HepG2 (cell line): ENCODE results near the gene SHOX. TPM values are rescaled to one million over a fixed set of nuclear protein-coding genes. Genes with fewer than 3 reads are reported as not detected.

Experiments used
- CREM ChIP-seq, 2 experiments: sonication (generic) in 1 of 2; formaldehyde crosslinking in 1 of 2; IDR thresholded peaks; 2 replicates each; pipeline versions ENCODE4 v1.4.0 to v1.6.1; 2016 to 2020; ENCODE audit warnings: antibody characterized with exemption in 1 of 2, mild to moderate bottlenecking in 1 of 2, missing genetic modification reagents in 1 of 2
- FOXP4 ChIP-seq: sonication (generic); formaldehyde crosslinking; IDR thresholded peaks from 2 replicates; pipeline ENCODE4 v1.4.0; 2020; ENCODE audit warnings: missing genetic modification reagents
- SNAPC5 ChIP-seq: sonication (generic); formaldehyde crosslinking; IDR thresholded peaks from 2 replicates; pipeline ENCODE4 v1.8.1; 2023; ENCODE audit warnings: mild to moderate bottlenecking, missing genetic modification reagents, borderline replicate concordance
- ZBTB10 ChIP-seq: sonication (generic); formaldehyde crosslinking; IDR thresholded peaks from 2 replicates; pipeline ENCODE4 v1.4.0; 2020; ENCODE audit warnings: missing genetic modification reagents, borderline replicate concordance
- ZNF180 ChIP-seq: sonication (generic); formaldehyde crosslinking; IDR thresholded peaks from 2 replicates; pipeline ENCODE4 v1.4.0; 2020; ENCODE audit warnings: low read depth, missing genetic modification reagents, borderline replicate concordance
- ZNF777 ChIP-seq: sonication (generic); formaldehyde crosslinking; IDR thresholded peaks from 2 replicates; pipeline ENCODE4 v1.4.0; 2020; ENCODE audit warnings: missing genetic modification reagents
- polyA plus RNA-seq, 8 experiments: library from polyadenylated mRNA; depleted of rRNA in 3 of 8; stranded (reverse) in 7 of 8; unstranded in 1 of 8; fragments of >200 nt; fragmentation: Illumina TruSeq in 4 of 8; extraction: Trizol in 4 of 8; gene quantifications; 2 replicates each; pipeline versions ENCODE4 v1.2.1 to v1.2.3, GENCODE V29; 2011 to 2016; ENCODE audit warnings: low read depth in 4 of 8, missing spikeins in 1 of 8, mixed read lengths in 1 of 8; ENCODE audit not compliant: insufficient read depth in 1 of 8
- total RNA-seq, 5 experiments: library from RNA; depleted of rRNA; stranded (reverse); fragments of >200 nt; fragmentation: Illumina TruSeq; extraction: Trizol; gene quantifications; 2 replicates each; pipeline ENCODE4 v1.2.3, GENCODE V29; 2016; ENCODE audit warnings: low read depth in 1 of 5

The SHOX gene
- total and polyA plus RNA-seq, 2 of the 13 experiments (the other 11 are each of a cell fraction or from before 2014, with no cell fraction given) = not detected

- no peak for TF ChIP-seq ZBTB10
- no peak for TF ChIP-seq SNAPC5
- no peak for TF ChIP-seq ZNF180 (CRISPR knock-in tag)
- TF ChIP-seq CREM (IDR thresholded peaks at IDR 0.05) = no peak
- no peak for TF ChIP-seq CREM (CRISPR knock-in tag; IDR thresholded peaks at IDR 0.05)
- TF ChIP-seq ZNF777 (CRISPR knock-in tag) = no peak
- TF ChIP-seq FOXP4 (CRISPR knock-in tag) = no peak
- TF ChIP-seq, all 625 proteins: peak for 0
These were observed 54.8 kb downstream of the SHOX start (continued) for GRCh38 chrX:685120-686032.
